Stimulated activated CD4-positive, alpha-beta T cell treated with anti-CD3 and anti-CD28 coated beads, Interleukin-15, amount 100 ng/mL, for 48 hours (primary cell): ENCODE measurements around the gene MRPS35.
A peak's percentile ranks its signal among the peaks of the same experiment; 100 is the strongest.

ENCODE experiments used
- DNase-seq, 2 donors: peaks; one replicate each; pipeline ENCODE4 v3.0.0-alpha.2; 2020; ENCODE audit warnings: low read depth in 2 of 2

MRPS35 gene

GRCh38 chr12:27710592-27711316 is at the start of gene MRPS35:
TSS of gene MRPS35 (plus strand) at chr12:27710832. CDS start at chr12:27710844, 12 bp downstream.
- peak; percentile 81 to 88 for DNase-seq

- no peak for DNase-seq
Observed at GRCh38 chr12:27665704-27666103, 44.9 kb upstream of the MRPS35 start.

GRCh38 chr12:27666510-27666909 is 44.1 kb upstream of the MRPS35 start:
- no peak for DNase-seq

- DNase-seq: no peak
Observed at GRCh38 chr12:27667540-27667939, 43.1 kb upstream of the MRPS35 start.

- no peak for DNase-seq
Observed at GRCh38 chr12:27672051-27672450, 38.6 kb upstream of the MRPS35 start.

GRCh38 chr12:27672643-27673042 is 38.0 kb upstream of the MRPS35 start:
- no peak for DNase-seq

GRCh38 chr12:27673101-27673718 is 37.4 kb upstream of the MRPS35 start:
- DNase-seq: no peak

GRCh38 chr12:27674989-27675388 is 35.6 kb upstream of the MRPS35 start:
- no peak for DNase-seq

GRCh38 chr12:27680619-27681018 is 30.0 kb upstream of the MRPS35 start:
- no peak for DNase-seq

GRCh38 chr12:27682534-27682933 is 28.1 kb upstream of the MRPS35 start:
- no peak for DNase-seq

- no peak for DNase-seq
Observed at GRCh38 chr12:27685274-27685673, 25.4 kb upstream of the MRPS35 start.

GRCh38 chr12:27686147-27686546 is 24.5 kb upstream of the MRPS35 start:
- DNase-seq: no peak

GRCh38 chr12:27688671-27689070 is 22.0 kb upstream of the MRPS35 start:
- DNase-seq: no peak

GRCh38 chr12:27689558-27690180 is 21.0 kb upstream of the MRPS35 start:
- no peak for DNase-seq

GRCh38 chr12:27693403-27693802 is 17.2 kb upstream of the MRPS35 start:
- DNase-seq: no peak

GRCh38 chr12:27695556-27696292 is 14.9 kb upstream of the MRPS35 start:
- no peak for DNase-seq

- DNase-seq: no peak
Observed at GRCh38 chr12:27696293-27696652, 14.4 kb upstream of the MRPS35 start, which contains the start of gene REP15. TSS of gene REP15 (plus strand) at chr12:27696447. CDS start at chr12:27696563, 116 bp downstream.

- DNase-seq: no peak
Observed at GRCh38 chr12:27696864-27697564, 13.6 kb upstream of the MRPS35 start.

- DNase-seq: peak; percentile 48 to 71
Observed at GRCh38 chr12:27703720-27704452, 6.7 kb upstream of the MRPS35 start.

GRCh38 chr12:27705263-27705662 is 5.4 kb upstream of the MRPS35 start:
- no peak for DNase-seq

- DNase-seq: no peak
Observed at GRCh38 chr12:27707216-27707615, 3.4 kb upstream of the MRPS35 start.
